22Rv1 (cell line): ENCODE results near the gene DAB1.

Experiments used
- H3K27ac ChIP-seq: fragments of 450-650 bp; 2 replicates; pipeline ENCODE4 v1.5.1; 2017
- CTCF ChIP-seq: fragments of 450-650 bp; IDR thresholded peaks from 2 replicates; pipeline ENCODE4 v1.5.1; 2017; ENCODE audit warnings: mild to moderate bottlenecking
- ZFX ChIP-seq: fragments of 450-650 bp; IDR thresholded peaks from 2 replicates; pipeline ENCODE4 v1.6.1; 2017; ENCODE audit warnings: antibody characterized with exemption, borderline replicate concordance

Gene DAB1

GRCh38 chr1:57133686-57134085 lies 290.2 kb downstream of the DAB1 start:
- TF ChIP-seq ZFX: no peak
- no peak for TF ChIP-seq CTCF
- H3K27ac ChIP-seq: no peak overlapping the region

GRCh38 chr1:57132993-57133622 lies 290.8 kb downstream of the DAB1 start:
- TF ChIP-seq ZFX (no peak), CTCF (no peak)

GRCh38 chr1:57131701-57132394 lies 292.0 kb downstream of the DAB1 start:
- no peak overlapping the region for H3K27ac ChIP-seq
- TF ChIP-seq CTCF: no peak
- no peak for TF ChIP-seq ZFX

More at GRCh38 chr1:57132993-57133622, 290.8 kb downstream of the DAB1 start:
- H3K27ac ChIP-seq: no peak overlapping the region

GRCh38 chr1:57131257-57131656 lies 292.6 kb downstream of the DAB1 start:
- H3K27ac ChIP-seq: no peak overlapping the region
- TF ChIP-seq ZFX (no peak), CTCF (no peak)

GRCh38 chr1:57129865-57130264 lies 294.0 kb downstream of the DAB1 start:
- TF ChIP-seq ZFX: no peak
- no peak for TF ChIP-seq CTCF

GRCh38 chr1:57127976-57128375 lies 295.9 kb downstream of the DAB1 start:
- TF ChIP-seq ZFX: no peak
- TF ChIP-seq CTCF: no peak
- no peak overlapping the region for H3K27ac ChIP-seq

More at GRCh38 chr1:57129865-57130264, 294.0 kb downstream of the DAB1 start:
- H3K27ac ChIP-seq: no peak overlapping the region

- H3K27ac ChIP-seq: no peak overlapping the region
- TF ChIP-seq CTCF: peak; percentile 8; the same call in 1 of the 2 replicates
- no peak for TF ChIP-seq ZFX
Measured at GRCh38 chr1:57124768-57125446, 299.0 kb downstream of the DAB1 start.
